Medulla oblongata (tissue), 1 donor: ENCODE results near the gene SPIB.

ENCODE experiments used
- DNase-seq: peaks from one replicate; pipeline ENCODE4 v3.0.0-alpha.2; 2015; ENCODE audit errors: extremely low spot score

SPIB gene

DNA sequence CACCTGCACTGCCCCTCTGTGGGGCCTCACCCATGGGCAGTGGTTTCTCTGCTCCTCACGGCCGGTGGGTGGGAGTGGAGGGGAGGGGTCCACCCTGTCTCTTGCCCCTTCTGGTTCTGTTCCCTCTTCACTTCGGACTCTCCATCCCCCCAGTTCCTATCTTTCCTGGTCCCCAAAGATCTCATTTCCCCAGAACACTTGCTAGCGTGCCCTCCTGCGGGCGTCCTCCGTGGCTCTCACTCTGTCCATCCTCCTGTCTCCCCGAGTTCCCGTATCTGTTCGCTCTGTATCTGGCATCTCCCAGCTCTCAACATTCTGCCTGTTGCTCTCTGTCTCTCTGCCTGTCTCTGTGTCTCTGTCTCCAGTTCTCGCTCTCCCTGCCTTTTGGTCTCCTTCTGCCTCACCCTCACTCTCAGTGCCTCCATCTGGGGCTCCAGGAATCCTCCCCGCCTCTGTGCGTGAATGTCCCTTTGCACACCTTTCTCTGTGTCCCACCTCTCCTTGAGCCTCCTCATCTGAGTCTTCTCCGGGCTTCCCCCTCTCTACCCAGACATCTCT, 363 bp downstream of the SPIB start:
- no peak for DNase-seq

DNA sequence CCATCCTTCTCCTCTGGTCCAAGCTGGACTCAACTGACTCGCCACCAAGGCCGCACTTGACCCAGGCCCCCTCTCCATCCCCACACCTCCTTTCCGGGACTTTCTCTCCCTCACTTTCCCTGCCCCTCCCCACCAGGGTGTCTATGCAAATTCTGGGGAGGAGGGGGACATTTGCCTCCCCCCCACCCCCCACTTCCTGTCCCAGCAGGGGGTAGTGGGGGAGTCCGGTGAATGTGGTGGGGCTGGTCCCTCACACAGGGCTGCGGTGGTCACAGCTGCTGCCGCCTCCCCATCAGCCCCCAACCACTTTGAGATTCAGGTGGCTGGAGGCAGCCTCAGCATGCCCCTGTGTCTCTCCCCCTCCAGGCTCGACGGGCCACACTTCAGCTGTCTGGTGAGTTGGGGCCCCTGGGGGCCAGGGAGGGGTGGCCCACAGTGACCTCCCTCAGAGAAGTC, 870 bp downstream of the SPIB start:
- no peak for DNase-seq

DNA sequence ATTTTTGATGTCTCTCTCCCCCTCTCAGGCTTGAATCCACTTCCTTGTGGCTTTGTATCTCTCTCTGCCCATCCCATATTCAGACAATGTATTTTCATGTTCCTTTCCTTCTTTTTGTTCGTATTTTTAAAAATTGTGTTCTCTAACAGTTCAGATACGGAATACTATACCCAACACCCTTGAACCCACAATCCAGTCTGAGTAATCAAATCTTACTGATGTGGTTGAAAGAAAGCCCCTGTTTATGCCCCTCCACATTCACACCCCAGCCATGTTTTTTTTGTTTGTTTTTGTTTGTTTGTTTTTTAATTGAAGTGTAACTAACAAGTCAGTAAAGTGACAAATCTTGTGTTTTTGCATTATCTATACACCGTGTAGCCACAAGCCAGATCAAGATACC, 1.4 kb downstream of the SPIB start:
- DNase-seq: no peak

DNA sequence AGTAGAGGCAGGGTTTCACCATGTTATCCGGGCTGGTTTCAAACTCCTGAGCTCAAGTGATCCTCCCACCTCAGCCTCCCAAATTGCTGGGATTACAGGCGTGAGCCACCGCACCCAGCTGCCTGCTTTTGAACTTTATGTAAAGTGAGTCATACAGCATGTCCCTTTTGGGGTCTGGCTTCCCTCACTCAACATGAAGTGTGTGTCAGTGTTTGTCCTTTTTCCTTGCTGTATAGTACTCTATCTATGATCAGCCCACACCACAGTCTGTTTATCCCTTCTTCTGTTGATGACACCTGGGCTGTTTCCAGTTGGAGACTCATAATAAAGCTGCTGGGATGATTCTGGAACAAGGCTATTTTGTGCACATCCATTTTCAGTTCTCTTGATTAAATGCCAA, 2.1 kb downstream of the SPIB start:
- DNase-seq: no peak

DNA sequence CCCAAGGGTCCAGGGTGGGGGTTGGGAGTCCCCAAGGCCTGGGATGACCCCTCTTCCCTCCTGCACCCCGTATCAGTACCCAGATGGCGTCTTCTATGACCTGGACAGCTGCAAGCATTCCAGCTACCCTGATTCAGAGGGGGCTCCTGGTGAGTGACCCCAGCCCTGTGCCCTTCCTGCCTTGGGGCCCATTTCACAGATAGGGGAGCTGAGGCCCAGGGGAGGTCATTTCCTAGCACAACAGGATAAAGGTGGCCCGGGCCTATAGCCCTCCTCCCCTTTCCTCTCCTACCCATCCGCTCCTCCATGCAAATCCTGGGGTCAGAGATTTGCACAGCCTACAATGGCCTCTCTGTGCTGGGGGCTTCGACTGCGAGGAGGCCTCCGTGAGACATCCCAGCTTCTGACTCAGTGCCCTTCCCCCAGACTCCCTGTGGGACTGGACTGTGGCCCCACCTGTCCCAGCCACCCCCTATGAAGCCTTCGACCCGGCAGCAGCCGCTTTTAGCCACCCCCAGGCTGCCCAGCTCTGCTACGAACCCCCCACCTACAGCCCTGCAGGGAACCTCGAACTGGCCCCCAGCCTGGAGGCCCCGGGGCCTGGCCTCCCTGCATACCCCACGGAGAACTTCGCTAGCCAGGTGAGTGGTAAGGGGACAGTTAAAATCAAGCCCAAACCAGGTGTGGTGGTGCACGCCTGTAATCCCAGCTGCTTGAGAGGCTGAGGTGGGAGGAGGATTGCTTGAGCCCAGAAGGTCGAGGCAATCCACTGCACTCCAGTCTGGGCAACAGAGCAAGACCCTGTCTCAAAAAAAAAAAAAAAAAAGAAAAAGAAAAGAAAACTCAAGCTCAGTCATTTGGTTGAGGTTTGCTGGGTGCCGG, 3.9 kb downstream of the SPIB start:
- DNase-seq: no peak

DNA sequence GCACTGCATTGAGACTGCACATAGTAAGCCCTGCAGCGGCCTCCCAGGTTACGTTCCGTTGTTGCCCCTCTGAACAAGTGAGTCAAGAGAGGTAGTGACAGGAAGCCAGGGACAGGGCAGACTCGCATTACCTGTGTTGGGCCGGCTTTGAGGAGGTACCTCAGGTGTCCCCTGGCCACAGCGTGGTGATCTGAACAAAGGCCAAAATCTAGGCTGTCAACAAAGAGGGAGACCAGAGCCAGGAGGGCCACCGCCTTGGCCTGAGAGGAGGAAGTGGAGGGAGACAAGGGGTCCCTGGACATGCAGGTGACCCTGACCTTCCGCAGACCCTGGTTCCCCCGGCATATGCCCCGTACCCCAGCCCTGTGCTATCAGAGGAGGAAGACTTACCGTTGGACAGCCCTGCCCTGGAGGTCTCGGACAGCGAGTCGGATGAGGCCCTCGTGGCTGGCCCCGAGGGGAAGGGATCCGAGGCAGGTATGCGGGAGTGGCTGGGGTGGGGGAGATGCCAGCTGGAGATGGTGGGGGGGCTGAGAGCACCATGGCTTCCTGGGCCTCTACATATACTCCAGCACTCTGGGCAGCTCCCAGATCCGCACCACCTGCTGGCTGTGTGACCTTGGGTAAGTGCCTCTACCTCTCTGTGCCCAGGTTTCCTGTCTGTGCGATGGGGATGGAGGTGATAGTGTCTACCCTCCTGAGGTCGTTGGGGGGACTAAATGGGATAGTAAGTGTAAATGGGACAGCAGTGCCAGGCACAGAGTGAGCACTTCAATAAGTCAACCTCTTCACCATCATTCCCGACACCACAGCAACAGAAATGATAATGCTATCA, 4.8 kb downstream of the SPIB start:
- no peak for DNase-seq

DNA sequence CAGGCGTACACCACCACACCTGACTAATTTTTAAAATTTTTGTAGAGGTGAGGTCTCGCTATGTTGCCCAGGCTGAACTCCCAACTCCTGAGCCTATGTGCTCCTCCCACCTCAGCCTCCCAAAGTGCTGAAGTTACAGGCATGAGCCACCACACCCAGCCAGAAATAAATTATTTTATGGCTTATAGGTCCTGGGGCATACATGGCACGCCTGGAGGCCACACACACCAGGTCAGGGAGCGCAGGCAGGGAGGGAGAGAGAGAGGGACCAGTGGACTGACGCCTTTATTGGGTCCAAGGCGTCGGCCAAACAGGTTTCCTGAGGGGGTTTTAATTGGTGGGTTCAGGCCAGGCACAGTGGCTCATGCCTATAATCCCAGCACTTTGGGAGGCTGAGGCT, 6.8 kb downstream of the SPIB start:
- no peak for DNase-seq

DNA sequence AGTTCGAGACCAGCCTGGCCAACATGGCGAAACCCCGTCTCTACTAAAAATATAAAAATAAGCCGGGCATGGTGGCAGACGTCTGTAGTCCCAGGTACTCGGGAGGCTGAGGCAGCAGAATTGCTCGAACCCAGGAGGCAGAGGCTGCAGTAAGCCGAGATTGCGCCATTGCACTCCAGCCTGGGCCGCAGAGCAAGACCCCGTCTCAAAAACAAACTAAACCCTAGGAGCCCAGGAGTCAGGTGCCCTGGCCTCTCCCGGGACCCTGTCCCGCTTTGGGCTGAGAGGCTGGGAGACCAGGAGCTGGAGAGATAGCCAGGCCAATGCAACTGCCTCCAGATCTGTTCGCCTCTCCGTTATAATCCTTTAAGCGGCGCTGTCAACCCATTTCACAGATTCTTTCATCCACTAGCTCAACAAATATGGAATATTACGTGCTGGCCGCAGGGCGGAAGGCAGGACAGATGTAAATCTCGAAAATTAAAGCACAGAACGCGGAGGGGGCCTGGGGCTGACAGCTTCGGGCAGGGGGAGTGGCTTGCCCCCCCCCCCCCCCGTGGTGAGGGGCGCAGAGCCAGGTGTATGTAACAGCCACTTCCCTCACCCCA, 8.7 kb downstream of the SPIB start:
- no peak for DNase-seq

DNA sequence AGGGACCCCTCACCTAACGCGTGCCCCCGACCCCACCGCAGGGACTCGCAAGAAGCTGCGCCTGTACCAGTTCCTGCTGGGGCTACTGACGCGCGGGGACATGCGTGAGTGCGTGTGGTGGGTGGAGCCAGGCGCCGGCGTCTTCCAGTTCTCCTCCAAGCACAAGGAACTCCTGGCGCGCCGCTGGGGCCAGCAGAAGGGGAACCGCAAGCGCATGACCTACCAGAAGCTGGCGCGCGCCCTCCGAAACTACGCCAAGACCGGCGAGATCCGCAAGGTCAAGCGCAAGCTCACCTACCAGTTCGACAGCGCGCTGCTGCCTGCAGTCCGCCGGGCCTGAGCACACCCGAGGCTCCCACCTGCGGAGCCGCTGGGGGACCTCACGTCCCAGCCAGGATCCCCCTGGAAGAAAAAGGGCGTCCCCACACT, 9.3 kb downstream of the SPIB start:
- peak; percentile 80 for DNase-seq

DNA sequence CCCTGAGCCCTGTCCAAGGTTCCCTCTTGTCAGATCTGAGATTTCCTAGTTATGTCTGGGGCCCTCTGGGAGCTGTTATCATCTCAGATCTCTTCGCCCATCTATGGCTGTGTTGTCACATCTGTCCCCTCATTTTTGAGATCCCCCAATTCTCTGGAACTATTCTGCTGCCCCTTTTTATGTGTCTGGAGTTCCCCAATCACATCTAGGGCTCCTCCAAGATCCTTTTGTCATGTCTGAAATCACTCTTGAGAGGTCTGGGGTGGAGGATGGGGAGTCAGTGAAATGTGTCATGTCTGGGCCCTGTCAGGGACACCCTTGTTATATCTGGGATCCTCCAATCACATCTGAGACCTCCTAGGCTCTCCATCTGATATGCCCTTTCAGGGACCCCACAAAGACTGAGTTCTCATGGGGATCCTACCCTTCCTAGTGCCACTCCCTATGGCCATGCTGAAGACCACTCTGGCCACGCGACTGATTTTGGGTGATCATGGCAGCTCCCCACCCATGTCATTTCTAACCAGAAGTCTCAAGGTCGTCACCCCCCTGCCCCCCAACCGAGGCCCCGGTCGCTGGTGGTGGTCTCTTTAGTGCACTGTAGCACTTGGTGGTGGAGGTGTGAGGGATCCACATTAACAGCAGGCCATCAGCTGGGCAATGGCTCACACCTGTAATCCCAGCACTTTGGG, 10.2 kb downstream of the SPIB start:
- DNase-seq: no peak

DNA sequence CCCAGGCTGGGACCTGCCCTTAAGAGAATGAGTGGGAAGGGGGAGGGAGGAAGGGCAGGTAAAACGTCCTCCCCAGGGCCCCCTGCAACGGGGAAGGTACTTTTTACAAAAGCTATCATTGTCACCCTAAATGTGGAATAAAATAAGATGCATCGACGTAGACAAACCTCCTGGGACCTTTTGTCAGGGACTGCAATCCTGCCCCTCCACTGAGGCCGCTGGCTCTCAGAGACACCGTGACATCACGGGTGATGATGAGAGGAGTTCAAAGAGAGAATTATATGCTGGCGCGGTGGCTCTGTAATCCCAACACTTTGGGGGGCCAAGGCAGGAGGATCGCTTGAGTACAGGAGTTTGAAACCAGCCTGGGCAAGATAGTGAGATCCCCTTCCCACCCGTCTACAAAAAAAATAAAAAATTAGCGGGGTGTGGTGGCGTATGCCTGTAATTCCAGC, 12.2 kb downstream of the SPIB start:
- DNase-seq: no peak

DNA sequence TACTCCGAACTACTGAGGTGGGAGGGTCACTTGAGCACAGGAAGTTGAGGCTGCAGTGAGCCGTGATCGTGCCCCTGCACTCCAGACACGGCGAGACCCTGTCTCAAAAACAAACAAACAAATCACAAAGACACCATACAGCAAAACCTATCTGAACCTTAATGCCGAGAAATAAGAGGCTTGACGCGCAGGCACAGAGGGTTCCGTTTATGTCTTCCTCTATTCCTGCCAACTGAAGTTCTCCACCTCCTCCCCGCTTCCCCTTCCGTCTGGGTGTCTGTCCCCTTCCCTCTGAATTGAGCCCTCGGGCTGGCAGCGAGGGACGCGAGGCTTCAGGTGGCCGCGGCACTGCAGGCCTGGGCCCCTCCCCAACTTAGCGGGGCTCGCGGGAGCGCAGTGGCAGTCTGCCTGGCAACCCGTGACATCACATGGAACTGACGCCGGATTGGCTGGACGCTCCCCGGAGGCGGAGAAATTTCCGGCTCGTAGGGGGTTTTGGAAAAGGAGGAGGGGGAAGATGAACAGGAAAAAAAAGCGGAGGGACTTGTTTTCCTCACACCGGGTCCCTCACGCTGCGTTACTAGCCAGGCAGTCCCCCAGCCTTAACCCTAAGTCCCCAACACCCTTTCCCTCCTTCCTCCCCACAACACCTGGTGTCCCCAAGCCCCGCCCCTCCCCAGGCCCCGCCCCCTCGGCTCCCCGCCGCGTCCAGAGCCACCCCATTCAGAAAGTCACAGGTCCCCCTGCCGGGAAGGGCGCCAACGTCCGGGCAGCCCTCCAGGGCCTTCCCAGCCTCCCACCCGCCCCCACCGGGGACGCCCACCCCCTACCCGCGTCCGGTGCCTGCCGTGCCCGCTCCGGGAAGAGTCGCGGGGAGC, 12.8 kb downstream of the SPIB start:
- peak; percentile 87 for DNase-seq

DNA sequence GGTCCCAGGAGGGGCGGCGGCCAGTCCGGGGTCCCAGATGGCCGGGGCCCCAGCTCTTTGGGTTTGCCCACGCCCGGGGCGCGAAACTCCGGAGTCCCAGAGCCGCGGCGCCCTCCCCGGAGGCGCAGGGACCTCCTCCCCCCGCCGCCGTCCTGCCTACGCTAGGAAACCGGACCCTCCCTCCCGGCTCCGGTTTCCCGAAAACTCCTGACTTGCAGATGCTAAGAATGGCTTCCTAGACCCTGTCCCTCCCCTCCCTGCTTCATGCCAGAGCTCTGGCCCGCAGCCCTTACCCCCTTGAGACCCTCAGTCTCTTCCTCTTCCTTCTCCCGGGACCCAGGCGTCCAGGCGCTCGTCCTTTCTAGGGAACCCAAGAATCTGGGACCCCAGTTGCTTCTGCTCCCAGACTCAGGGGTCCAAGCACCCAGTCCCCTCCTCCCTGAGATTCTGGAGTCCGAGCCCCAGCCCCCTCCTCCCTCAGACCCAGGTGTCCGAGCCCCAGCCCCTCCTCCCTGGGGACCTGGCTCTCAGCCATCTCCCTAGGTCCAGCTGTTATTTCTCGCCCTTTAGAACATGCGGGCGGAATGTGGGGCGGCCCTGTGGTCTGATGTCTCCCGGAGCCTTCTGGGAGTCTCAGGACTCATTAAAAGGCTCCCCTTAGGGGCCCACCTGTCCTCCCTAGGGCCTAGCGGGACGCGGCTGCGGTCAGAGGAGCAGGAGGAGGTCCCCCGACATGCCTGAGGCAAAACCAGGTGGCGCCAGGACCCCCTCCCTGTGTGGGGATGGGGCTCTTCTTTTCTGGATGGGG, 13.7 kb downstream of the SPIB start, which contains the start of gene MYBPC2:
Gene MYBPC2 (plus strand): TSS at position 672 of the 808 bp plus-strand sequence. CDS start 62 bp downstream, at position 734.
- no peak for DNase-seq

DNA sequence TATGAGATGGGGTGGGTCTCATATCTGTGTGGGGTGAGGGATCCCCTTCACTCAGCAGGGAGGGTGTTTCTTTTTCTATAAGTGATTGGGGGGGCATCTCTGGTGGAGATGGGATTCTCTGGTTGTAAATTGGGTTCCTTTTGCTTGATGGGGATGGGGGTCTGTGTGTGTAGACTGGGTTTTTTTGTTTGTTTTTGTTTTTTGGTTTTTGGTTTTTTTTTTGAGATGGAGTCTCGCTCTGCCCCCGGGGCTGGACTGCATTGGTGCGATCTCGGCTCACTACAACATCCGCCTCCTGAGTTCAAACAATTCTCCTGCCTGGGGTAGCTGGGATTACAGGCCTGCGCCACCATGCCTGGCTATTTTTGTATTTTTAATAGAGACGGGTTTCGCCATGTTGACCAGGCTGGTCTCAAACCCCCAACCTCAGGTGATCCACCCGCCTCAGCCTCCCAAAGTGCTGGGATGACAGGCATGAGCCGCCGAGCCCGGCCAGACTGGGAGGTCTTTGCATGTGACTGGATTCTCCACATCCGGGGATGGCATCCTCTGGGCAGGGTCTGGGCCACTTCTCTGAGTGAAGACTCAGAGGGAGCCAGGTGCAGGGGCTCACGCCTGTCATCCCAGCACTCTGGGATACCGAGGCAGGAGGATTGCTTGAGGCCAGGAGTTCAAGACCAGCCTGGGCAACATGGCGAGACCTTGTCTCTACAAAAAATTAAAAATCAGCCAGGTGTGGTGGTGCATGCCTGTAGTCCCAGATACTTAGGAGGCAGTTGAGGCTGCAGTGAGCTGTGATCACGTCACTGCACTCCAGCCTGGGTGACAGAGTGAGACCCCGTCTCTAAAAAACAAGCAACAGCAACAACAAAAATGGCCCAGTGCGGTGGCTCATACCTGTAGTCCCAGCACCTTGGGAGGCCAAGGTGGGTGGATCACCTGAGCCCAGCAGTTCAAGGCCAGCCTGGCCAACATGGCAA, 14.8 kb downstream of the SPIB start:
- DNase-seq: no peak

DNA sequence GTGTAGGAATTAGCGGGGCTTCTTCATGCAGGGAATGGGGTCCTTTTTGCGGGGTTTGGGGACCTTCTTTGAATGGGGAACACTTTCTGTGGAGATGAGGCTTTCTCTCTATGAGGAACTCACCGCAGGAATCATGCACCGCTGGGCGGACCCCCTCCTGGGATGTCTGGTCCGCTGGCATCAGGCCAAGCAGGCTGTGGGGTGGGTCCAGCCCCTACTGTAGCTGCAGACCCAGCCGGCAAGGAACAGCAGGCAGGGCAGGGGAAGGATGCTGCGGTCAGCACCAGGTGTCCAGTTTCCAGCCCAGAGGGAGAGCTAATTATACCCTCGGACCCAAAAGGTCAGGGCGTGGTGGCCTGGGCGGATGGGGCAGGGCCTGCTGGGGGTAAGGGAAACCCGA, 15.8 kb downstream of the SPIB start:
- DNase-seq: no peak

DNA sequence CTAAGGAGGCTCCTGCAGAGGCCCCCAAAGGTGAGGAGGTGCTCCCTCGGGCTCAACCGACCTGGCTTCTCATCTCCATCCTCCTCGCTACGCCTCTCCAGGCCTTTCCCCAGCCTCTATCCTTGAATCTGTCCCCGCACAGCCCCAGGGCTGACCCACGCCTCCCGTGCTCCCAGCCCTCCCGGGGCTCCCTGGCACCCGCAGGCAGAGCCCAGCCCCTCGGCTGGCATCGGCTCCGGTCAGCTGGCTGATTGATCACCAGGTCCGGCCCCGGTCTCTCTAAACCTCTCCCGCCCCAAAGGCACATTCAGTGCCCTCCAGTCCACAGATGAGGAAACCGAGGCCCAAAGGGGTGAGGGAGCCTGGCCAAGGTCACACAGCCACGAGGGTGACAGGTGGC, 16.5 kb downstream of the SPIB start:
- DNase-seq: no peak

DNA sequence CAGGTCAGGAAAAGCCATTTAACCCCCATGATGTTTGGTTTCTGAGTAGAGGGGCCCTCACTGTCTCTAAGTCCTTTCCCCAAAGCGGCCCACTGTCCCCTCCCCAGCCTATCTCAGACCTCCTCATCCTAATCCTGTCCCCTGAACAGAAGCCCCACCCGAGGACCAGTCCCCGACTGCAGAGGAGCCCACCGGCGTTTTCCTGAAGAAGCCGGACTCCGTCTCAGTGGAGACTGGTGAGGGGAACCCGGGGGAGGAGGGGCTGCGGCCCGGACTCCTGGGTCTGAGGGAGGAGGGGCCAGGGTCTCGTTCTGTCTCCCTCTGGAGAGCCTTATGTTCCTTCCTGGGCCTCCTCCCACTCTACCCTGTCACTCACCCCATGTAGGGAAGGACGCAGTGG, 16.9 kb downstream of the SPIB start:
- no peak for DNase-seq

DNA sequence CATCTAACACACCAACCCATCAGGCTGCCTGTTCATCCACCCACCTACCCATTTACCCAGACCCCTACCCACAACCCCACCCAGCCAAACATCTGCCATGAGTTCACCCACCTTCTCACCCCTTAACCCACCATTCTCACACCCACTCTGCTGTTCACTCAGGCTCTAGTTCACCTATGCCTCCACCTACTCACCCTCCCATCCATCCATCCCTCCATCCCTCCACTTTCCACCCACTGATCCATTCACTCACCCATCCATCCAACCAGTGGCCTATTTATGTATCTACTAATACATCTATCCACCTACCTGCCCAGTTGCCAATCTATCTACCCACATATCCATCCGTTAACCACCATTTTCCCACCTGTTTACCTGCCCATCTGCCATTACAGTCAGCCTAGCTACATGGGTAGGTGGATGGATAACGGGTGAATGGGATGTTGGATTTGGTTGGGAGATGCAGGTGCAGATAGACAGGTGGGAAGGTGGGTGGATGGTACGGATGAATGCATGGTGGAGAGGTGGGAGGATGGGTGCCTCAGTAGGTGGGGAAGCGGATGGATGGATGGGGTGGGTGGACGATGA, 19.2 kb downstream of the SPIB start:
- no peak for DNase-seq
